ENCODE data around the gene TXNDC11.

The TXNDC11 gene

GRCh38 chr16:11707679-11708197 lies 34.9 kb downstream of the TXNDC11 start:
- H3K4me3 ChIP-seq (ENCODE audit: low read depth, low read length): no peak overlapping the region
- TF ChIP-seq CTCF (IDR thresholded peaks at IDR 0.05; ENCODE audit: borderline replicate concordance, insufficient read depth, low read depth, low read length): no peak

- no peak overlapping the region for H3K4me3 ChIP-seq (ENCODE audit: low read depth, low read length)
- no peak for TF ChIP-seq CTCF (IDR thresholded peaks at IDR 0.05; ENCODE audit: borderline replicate concordance, insufficient read depth, low read depth, low read length)
These were observed 36.4 kb downstream of the TXNDC11 start for GRCh38 chr16:11706180-11706742.

GRCh38 chr16:11705311-11706025 lies 37.2 kb downstream of the TXNDC11 start:
- TF ChIP-seq CTCF (IDR thresholded peaks at IDR 0.05; ENCODE audit: borderline replicate concordance, insufficient read depth, low read depth, low read length): no peak
- H3K4me3 ChIP-seq (ENCODE audit: low read depth, low read length): no peak overlapping the region

GRCh38 chr16:11700264-11701029 lies 42.2 kb downstream of the TXNDC11 start:
- no peak overlapping the region for H3K4me3 ChIP-seq (ENCODE audit: low read depth, low read length)
- TF ChIP-seq CTCF (IDR thresholded peaks at IDR 0.05; ENCODE audit: borderline replicate concordance, insufficient read depth, low read depth, low read length): no peak

- H3K4me3 ChIP-seq (ENCODE audit: low read depth, low read length): no peak overlapping the region
- no peak for TF ChIP-seq CTCF (IDR thresholded peaks at IDR 0.05; ENCODE audit: borderline replicate concordance, insufficient read depth, low read depth, low read length)
These were observed 43.3 kb downstream of the TXNDC11 start for GRCh38 chr16:11699234-11699894.

- TF ChIP-seq CTCF (IDR thresholded peaks at IDR 0.05; ENCODE audit: borderline replicate concordance, insufficient read depth, low read depth, low read length): no peak
- no peak overlapping the region for H3K4me3 ChIP-seq (ENCODE audit: low read depth, low read length)
These were observed 44.4 kb downstream of the TXNDC11 start for GRCh38 chr16:11698271-11698689.

Data from GM12875 (cell line).